ENCODE data around the gene AVPI1. TPM values are rescaled to one million over a fixed set of nuclear protein-coding genes. Genes with fewer than 3 reads are reported as not detected.

The AVPI1 gene
- total and polyA plus RNA-seq, 2 of the 13 experiments (the other 11 are each of a cell fraction or from before 2014, with no cell fraction given), result 39.8 to 61.2 TPM

GRCh38 chr10:97686962-97687784, at the start of gene AVPI1 (continued):
- peak; percentile 47; the same call in 1 of the 2 replicates for TF ChIP-seq NR1H2 (CRISPR knock-in tag; IDR thresholded peaks at IDR 0.05; ENCODE audit: borderline replicate concordance, low read depth)
- TF ChIP-seq ZBTB7B (CRISPR knock-in tag; IDR thresholded peaks at IDR 0.05), result peak; percentile 73
- peak; percentile 96 for TF ChIP-seq ARID2 (CRISPR knock-in tag; IDR thresholded peaks at IDR 0.05; ENCODE audit: borderline replicate concordance)
- peak; percentile 79; the same call in 1 of the 2 replicates for TF ChIP-seq CBX5 (CRISPR knock-in tag; IDR thresholded peaks at IDR 0.05; ENCODE audit: borderline replicate concordance)
- TF ChIP-seq CHCHD3 (CRISPR knock-in tag; IDR thresholded peaks at IDR 0.05), result peak; percentile 68; the same call in 1 of the 2 replicates
- peak; percentile 97; the same call in 1 of the 2 replicates for TF ChIP-seq ATF2 (CRISPR knock-in tag; IDR thresholded peaks at IDR 0.05)
- no peak; the same call in 1 of the 2 replicates for TF ChIP-seq ZNF350 (CRISPR knock-in tag; IDR thresholded peaks at IDR 0.05; ENCODE audit: borderline replicate concordance, low read depth)
- TF ChIP-seq ZNF460 (CRISPR knock-in tag; IDR thresholded peaks at IDR 0.05; ENCODE audit: borderline replicate concordance), result no peak
- peak in 1 of 2 experiments; percentile 69; a peak in 3 of 4 replicates for TF ChIP-seq HMGXB4 (CRISPR knock-in tag; IDR thresholded peaks at IDR 0.05; ENCODE audit: borderline replicate concordance in 1 of 2, low read depth in 1 of 2)
- TF ChIP-seq HDAC2 (CRISPR knock-in tag; IDR thresholded peaks at IDR 0.05), result peak; percentile 85
- peak; percentile 67; the same call in 1 of the 2 replicates for TF ChIP-seq FOSL2 (CRISPR knock-in tag; IDR thresholded peaks at IDR 0.05)
- TF ChIP-seq NCOR1 (IDR thresholded peaks at IDR 0.05; ENCODE audit: borderline replicate concordance, low read length), result no peak
- TF ChIP-seq NCOA5 (CRISPR knock-in tag; IDR thresholded peaks at IDR 0.05), result no peak
- peak; percentile 79; the same call in 1 of the 2 replicates for TF ChIP-seq ZNF800 (CRISPR knock-in tag; IDR thresholded peaks at IDR 0.05)
- TF ChIP-seq ZSCAN29 (CRISPR knock-in tag; conservative IDR thresholded peaks at IDR 0.05), result 0 out of 2 replicates have a peak, but pooled peaks have one; percentile 72
- TF ChIP-seq ZNF207 (IDR thresholded peaks at IDR 0.05; ENCODE audit: borderline replicate concordance), result no peak
- TF ChIP-seq ZNF260 (CRISPR knock-in tag; IDR thresholded peaks at IDR 0.05; ENCODE audit: borderline replicate concordance, low read depth), result no peak
- peak; percentile 92 for TF ChIP-seq ZNF510 (CRISPR knock-in tag; IDR thresholded peaks at IDR 0.05; ENCODE audit: low read depth)
- TF ChIP-seq CBX2 (IDR thresholded peaks at IDR 0.05; ENCODE audit: low read depth, low read length), result no peak
- TF ChIP-seq CBX2 (CRISPR knock-in tag; IDR thresholded peaks at IDR 0.05; ENCODE audit: low read depth), result 0 out of 2 replicates have a peak, but pooled peaks have one; percentile 52
- peak; percentile 93 for TF ChIP-seq SMYD3 (CRISPR knock-in tag; IDR thresholded peaks at IDR 0.05)
- peak; percentile 99 for TF ChIP-seq SP4 (CRISPR knock-in tag; IDR thresholded peaks at IDR 0.05)
- TF ChIP-seq TGIF2 (CRISPR knock-in tag; IDR thresholded peaks at IDR 0.05), result peak; percentile 64
- TF ChIP-seq TP53 (CRISPR knock-in tag; conservative IDR thresholded peaks at IDR 0.05), result peak; percentile 73; the same call in 1 of the 2 replicates
- no peak for TF ChIP-seq ZNF296 (CRISPR knock-in tag; conservative IDR thresholded peaks at IDR 0.05)

All from HepG2 (cell line).